ENCODE measurements around the gene MED27. TPM values are rescaled to one million over a fixed set of nuclear protein-coding genes. Genes with fewer than 3 reads are reported as not detected.

Gene MED27
- total and polyA plus RNA-seq, 7 donors = 10.7 to 24.4 (median 14.2) TPM

DNA sequence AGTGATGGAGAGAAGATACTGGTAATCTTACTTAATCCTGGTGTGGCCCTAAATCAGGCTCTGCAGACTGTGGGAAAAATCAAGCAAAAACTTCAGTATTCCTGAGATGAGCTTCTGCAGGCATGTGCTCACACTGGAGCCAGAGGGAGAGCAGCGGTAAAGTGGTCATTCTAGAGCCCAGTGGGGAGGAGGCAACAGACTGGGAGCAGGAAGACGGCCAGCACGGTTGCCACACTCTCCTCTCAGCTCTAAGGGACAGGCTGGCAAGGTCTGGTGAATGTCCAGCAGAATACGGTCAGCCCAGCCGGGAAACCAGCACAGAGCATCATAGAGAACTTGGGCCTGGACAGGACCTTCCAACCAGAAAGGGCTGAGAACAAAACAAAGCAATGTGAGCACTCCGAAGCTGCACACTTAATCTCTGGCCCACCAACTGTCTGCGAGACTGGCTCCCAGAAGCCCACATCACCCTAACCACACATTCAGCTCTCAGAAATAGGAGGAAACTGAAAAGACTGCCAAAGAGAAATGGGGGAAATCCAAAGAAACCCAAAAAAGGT is 30.3 kb downstream of the MED27 start:
- no peak for TF ChIP-seq CTCF (IDR thresholded peaks at IDR 0.05)
- DNase-seq (peak; percentile 62 to 83), ATAC-seq (peak; percentile 81 to 98 (median 96))
- Histone ChIP-seq H3K27me3 (ENCODE audit: insufficient read depth in 3 of 3, low read length in 2 of 3) (no peaks in the 10 kb centered on the region), H3K27ac (no peak overlapping the region), H3K9me3 (no peaks in the 10 kb centered on the region), H3K4me1 (peaks cover 21% of the 10 kb centered on the region), H3K4me3 (no peak overlapping the region), H3K36me3 (ENCODE audit: insufficient read depth in 1 of 2, low read depth in 1 of 2) (no peaks in the 10 kb centered on the region)
- WGBS, 3 donors = 36 to 44% (median 37%) methylated on average over 7 of the region's 7 CpGs
- intact Hi-C loops (cut with DNase I) = no loop called here

DNA sequence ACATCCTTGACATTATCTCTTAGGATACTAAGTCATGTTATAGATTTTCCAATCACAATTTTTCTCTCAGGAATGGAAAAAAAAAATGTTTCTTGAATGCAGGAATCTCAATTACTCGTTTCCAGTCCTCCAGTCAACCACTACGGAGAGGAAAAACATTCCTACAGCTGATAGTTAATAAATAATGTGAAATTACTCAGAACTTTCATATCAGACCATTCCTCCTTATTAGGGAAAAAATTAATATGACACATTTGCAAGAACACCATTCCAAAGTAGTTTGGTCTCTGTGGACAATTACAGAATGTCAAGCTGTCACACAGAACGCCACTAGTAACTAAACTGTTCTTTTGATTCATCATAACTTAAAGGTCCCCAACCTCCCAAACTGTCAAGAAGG is 31.5 kb downstream of the MED27 start:
- no peak overlapping the region for H3K27ac ChIP-seq
- WGBS, 3 donors = 92 to 94% (median 92%) methylated on average over 3 of the region's 3 CpGs
- intact Hi-C loops (cut with DNase I) = no loop called here
- H3K9me3 ChIP-seq = no peaks in the 10 kb centered on the region
- no peak for TF ChIP-seq CTCF (IDR thresholded peaks at IDR 0.05)
- H3K4me3 ChIP-seq = no peak overlapping the region
- DNase-seq (no peak), ATAC-seq (no peak)
- no peaks in the 10 kb centered on the region for H3K27me3 ChIP-seq (ENCODE audit: insufficient read depth in 3 of 3, low read length in 2 of 3)
- H3K4me1 ChIP-seq = peaks cover 22% of the 10 kb centered on the region
- H3K36me3 ChIP-seq (ENCODE audit: insufficient read depth in 1 of 2, low read depth in 1 of 2) = no peaks in the 10 kb centered on the region

DNA sequence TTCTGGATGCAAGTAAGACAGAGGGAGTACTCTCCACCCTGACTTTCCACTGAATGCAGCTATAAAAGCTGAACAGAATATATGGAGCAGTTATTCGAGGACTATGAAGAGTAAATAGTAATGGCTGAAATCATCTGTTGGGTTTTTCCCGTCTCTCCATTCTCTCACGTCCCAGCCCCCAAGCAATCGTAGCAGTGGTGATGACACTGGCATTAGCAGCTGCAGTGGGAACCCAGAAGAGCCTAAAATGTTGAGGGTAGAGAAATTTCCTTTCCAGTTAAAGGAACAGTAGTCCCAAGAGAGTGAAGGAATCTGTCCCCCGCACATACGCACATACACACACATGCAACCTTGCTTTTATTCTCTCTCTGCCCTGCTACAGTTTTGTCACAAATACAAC is 33.2 kb downstream of the MED27 start:
- H3K9me3 ChIP-seq = no peaks in the 10 kb centered on the region
- no peak overlapping the region for H3K4me3 ChIP-seq
- TF ChIP-seq CTCF (IDR thresholded peaks at IDR 0.05) = no peak
- ATAC-seq (no peak), DNase-seq (no peak)
- WGBS, 3 donors = 53 to 55% (median 55%) methylated on average over 6 of the region's 6 CpGs
- no peaks in the 10 kb centered on the region for H3K36me3 ChIP-seq (ENCODE audit: insufficient read depth in 1 of 2, low read depth in 1 of 2)
- no peak overlapping the region for H3K27ac ChIP-seq
- H3K27me3 ChIP-seq (ENCODE audit: insufficient read depth in 3 of 3, low read length in 2 of 3) = no peaks in the 10 kb centered on the region
- intact Hi-C loops (cut with DNase I) = no loop called here
- peaks cover 30% of the 10 kb centered on the region for H3K4me1 ChIP-seq

GRCh38 chr9:132044176-132044875 is 35.3 kb downstream of the MED27 start:
- Histone ChIP-seq H3K4me3 (no peak overlapping the region), H3K27ac (no peak overlapping the region), H3K9me3 (no peaks in the 10 kb centered on the region), H3K27me3 (ENCODE audit: insufficient read depth in 3 of 3, low read length in 2 of 3) (no peaks in the 10 kb centered on the region), H3K36me3 (ENCODE audit: insufficient read depth in 1 of 2, low read depth in 1 of 2) (no peaks in the 10 kb centered on the region), H3K4me1 (peaks cover 20% of the 10 kb centered on the region)
- DNase-seq (no peak), ATAC-seq (no peak)
- TF ChIP-seq CTCF (IDR thresholded peaks at IDR 0.05) = no peak
- WGBS, 3 donors = 91 to 94% (median 91%) methylated on average over 8 of the region's 8 CpGs
- intact Hi-C loops (cut with DNase I) = no loop called here

Measured in psoas muscle (tissue), 8 donors.